ENCODE results near the gene FLACC1.

FLACC1 gene

GRCh38 chr2:201343559-201343958 lies 13.6 kb downstream of the FLACC1 start:
- no peak overlapping the region for H3K4me3 ChIP-seq (ENCODE audit: low read depth, low read length)
- in situ Hi-C loops (cut with HindIII; ENCODE audit: low sequenced_read_pairs), result no loop called here
- DNase-seq (ENCODE audit: low read depth), result no peak
- TF ChIP-seq, protein P1, sequence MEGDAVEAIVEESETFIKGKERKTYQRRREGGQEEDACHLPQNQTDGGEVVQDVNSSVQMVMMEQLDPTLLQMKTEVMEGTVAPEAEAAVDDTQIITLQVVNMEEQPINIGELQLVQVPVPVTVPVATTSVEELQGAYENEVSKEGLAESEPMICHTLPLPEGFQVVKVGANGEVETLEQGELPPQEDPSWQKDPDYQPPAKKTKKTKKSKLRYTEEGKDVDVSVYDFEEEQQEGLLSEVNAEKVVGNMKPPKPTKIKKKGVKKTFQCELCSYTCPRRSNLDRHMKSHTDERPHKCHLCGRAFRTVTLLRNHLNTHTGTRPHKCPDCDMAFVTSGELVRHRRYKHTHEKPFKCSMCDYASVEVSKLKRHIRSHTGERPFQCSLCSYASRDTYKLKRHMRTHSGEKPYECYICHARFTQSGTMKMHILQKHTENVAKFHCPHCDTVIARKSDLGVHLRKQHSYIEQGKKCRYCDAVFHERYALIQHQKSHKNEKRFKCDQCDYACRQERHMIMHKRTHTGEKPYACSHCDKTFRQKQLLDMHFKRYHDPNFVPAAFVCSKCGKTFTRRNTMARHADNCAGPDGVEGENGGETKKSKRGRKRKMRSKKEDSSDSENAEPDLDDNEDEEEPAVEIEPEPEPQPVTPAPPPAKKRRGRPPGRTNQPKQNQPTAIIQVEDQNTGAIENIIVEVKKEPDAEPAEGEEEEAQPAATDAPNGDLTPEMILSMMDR (IDR thresholded peaks at IDR 0.05; ENCODE audit: low read depth, low read length, missing control alignments), result no peak

DNA sequence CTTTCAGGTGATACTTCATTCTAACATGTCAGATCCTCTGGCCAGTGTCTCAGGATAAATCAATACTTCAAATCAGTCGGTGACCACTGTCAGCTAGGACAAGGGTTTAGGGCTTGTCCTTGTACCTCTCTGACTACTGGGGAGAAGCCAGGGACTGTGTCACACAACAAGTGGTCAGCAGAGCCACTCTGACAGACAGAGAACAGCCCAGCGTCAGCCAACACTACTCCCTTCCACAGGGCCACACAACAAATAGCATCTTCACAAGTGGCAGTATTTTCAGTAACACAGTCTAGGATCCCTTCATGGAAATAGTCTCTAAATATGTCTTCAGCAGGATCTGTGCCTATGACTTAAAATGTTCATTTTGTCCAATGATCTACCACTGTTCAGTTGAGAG lies 14.2 kb downstream of the FLACC1 start:
- in situ Hi-C loops (cut with HindIII; ENCODE audit: low sequenced_read_pairs), result no loop called here

DNA sequence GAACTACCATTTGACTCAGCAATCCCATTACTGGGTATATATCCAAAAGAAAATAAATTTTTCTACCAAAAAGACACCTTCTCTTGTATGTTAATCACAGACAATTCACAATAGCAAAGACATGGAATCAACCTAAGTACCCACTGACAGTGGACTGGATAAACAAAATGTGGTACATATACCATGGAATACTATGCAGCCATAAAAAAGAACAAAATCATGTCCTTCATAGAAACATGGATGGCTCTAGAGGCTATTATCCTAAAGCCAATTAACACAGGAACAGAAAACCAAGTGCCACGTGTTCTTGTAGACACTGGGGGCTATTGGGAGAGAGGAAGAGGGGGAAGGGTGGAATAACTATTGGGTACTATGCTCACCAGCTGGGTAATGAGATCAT lies 27.7 kb downstream of the FLACC1 start:
- in situ Hi-C loops (cut with HindIII; ENCODE audit: low sequenced_read_pairs), result no loop called here
- no peak overlapping the region for H3K4me3 ChIP-seq (ENCODE audit: low read depth, low read length)
- TF ChIP-seq, protein P1 (IDR thresholded peaks at IDR 0.05; ENCODE audit: low read depth, low read length, missing control alignments), result no peak
- no peak for DNase-seq (ENCODE audit: low read depth)

More for the DNA sequence above, 14.2 kb downstream of the FLACC1 start:
- TF ChIP-seq, protein P1 (IDR thresholded peaks at IDR 0.05; ENCODE audit: low read depth, low read length, missing control alignments), result no peak
- no peak for DNase-seq (ENCODE audit: low read depth)
- H3K4me3 ChIP-seq (ENCODE audit: low read depth, low read length), result no peak overlapping the region

GRCh38 chr2:201327678-201328077 lies 29.5 kb downstream of the FLACC1 start:
- DNase-seq (ENCODE audit: low read depth), result no peak
- TF ChIP-seq, protein P1 (IDR thresholded peaks at IDR 0.05; ENCODE audit: low read depth, low read length, missing control alignments), result no peak
- in situ Hi-C loops (cut with HindIII; ENCODE audit: low sequenced_read_pairs), result no loop called here
- no peak overlapping the region for H3K4me3 ChIP-seq (ENCODE audit: low read depth, low read length)

GRCh38 chr2:201322772-201323171 lies 34.4 kb downstream of the FLACC1 start:
- in situ Hi-C loops (cut with HindIII; ENCODE audit: low sequenced_read_pairs), result no loop called here
- TF ChIP-seq, protein P1 (IDR thresholded peaks at IDR 0.05; ENCODE audit: low read depth, low read length, missing control alignments), result no peak
- no peak overlapping the region for H3K4me3 ChIP-seq (ENCODE audit: low read depth, low read length)
- DNase-seq (ENCODE audit: low read depth), result no peak

DNA sequence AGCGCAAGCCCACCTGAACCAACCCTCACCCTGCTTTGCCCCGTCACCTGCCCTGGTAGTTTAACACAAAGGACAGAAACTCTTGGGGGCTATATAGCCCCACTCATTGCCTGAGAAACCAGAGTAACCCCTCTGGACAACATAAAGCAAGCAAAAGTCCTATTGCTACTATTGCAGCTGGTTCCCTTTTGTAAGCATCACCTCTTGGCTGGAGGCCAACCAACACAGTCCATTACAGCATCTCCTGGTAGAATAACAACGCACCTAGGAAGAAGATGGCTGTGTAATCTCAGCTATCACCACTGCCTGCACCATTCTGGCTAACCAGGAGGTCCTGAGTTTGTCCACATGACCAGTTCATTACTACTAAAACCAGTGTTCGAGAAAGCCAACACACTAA lies 36.4 kb downstream of the FLACC1 start:
- in situ Hi-C loops (cut with HindIII; ENCODE audit: low sequenced_read_pairs), result no loop called here
- H3K4me3 ChIP-seq (ENCODE audit: low read depth, low read length), result no peak overlapping the region
- no peak for DNase-seq (ENCODE audit: low read depth)
- TF ChIP-seq, protein P1 (IDR thresholded peaks at IDR 0.05; ENCODE audit: low read depth, low read length, missing control alignments), result no peak

- in situ Hi-C loops (cut with HindIII; ENCODE audit: low sequenced_read_pairs), result no loop called here
- TF ChIP-seq, protein P1 (IDR thresholded peaks at IDR 0.05; ENCODE audit: low read depth, low read length, missing control alignments), result no peak
- DNase-seq (ENCODE audit: low read depth), result no peak
- H3K4me3 ChIP-seq (ENCODE audit: low read depth, low read length), result no peak overlapping the region
Observed at GRCh38 chr2:201320257-201320656, 36.9 kb downstream of the FLACC1 start.
